Skeletal muscle tissue (tissue), 4 donors: Measurements from ENCODE around the gene SLCO3A1. TPM values are rescaled to one million over a fixed set of nuclear protein-coding genes. Genes with fewer than 3 reads are reported as not detected.

Source experiments
- H3K27ac ChIP-seq: one replicate; pipeline ENCODE4 v1.7.0; 2013; ENCODE audit warnings: mild to moderate bottlenecking, low read depth, low read length, inconsistent platforms
- H3K27me3 ChIP-seq, 3 donors: one replicate each; pipeline ENCODE4 v1.7.0; 2013; ENCODE audit warnings: low read length in 3 of 3; ENCODE audit not compliant: control insufficient read depth in 3 of 3, insufficient read depth in 3 of 3
- H3K36me3 ChIP-seq, 3 donors: one replicate each; pipeline ENCODE4 v1.7.0; 2013; ENCODE audit warnings: low read length in 3 of 3; ENCODE audit not compliant: control insufficient read depth in 3 of 3, insufficient read depth in 3 of 3
- H3K4me1 ChIP-seq, 3 donors: one replicate each; pipeline ENCODE4 v1.7.0; 2013; ENCODE audit warnings: low read length in 3 of 3, mild to moderate bottlenecking in 3 of 3; ENCODE audit not compliant: control insufficient read depth in 3 of 3, insufficient read depth in 3 of 3
- H3K4me3 ChIP-seq, 3 donors: one replicate each; pipeline ENCODE4 v1.7.0; 2013; ENCODE audit warnings: low read length in 3 of 3
- H3K9ac ChIP-seq, 3 donors: one replicate each; pipeline ENCODE4 v1.7.0; 2013; ENCODE audit warnings: low read length in 3 of 3, mild to moderate bottlenecking in 3 of 3, moderate library complexity in 2 of 3, low read depth in 1 of 3
- H3K9me3 ChIP-seq, 3 donors: one replicate each; pipeline ENCODE4 v1.7.0; 2013; ENCODE audit warnings: low read length in 3 of 3; ENCODE audit not compliant: control insufficient read depth in 3 of 3
- total RNA-seq: library from RNA; depleted of rRNA; stranded (reverse); fragments of >200 nt; gene quantifications from one replicate; pipeline ENCODE4 v1.2.3, GENCODE V29; 2014
- donor health status: Osteomylitis.

The SLCO3A1 gene
- total RNA-seq, 1 donor from 2014 or later: 4.7 TPM

DNA sequence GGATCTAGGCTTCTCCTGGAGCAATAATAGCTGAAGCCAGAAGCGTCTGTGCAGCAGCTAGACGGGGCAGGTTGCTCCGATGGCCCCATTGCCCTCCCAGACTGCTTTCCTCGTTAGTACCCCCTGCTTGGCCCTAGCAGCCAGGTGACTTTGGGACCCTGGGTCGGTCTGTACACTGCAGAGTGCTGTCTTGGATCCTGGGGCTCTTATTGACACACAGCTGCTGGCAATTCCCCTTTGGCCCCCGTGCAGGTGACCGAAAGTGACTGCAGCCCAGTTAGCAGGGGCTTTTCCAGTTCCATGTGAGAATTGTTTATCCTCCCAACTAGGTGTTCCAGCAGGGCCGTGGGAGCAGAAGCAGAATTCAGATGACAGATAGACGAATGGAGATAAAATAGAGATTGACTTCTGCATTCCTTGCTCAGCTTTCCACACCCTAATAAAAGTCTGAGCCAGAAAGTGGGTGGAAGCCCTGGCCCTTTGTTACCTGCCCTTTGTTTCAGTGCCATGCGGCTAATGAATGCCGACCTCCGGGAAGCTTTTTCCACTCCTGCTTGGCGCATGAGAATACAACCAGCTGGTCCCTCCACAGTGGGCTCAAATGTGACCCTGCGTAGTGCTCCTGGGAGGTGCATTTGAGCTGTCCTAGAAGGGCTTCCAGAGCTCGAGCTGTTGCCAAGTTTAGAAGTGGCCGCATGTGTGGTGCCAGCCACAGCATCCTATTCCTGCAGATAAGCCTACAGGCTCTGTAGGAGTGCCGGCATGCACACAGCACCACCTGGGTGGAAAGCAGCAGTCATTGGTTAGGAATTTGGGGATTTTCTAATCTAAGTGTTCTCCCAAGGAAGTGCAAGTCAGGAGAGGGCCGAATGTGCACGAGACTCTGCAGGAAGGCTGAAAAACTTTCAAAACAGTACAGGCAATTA is 94.4 kb downstream of the SLCO3A1 start:
- Histone ChIP-seq H3K4me3 (no peak overlapping the region), H3K9ac (no peak overlapping the region), H3K36me3 (no peaks in the 10 kb centered on the region), H3K27ac (peak overlapping the region; percentile 45), H3K27me3 (no peaks in the 10 kb centered on the region), H3K9me3 (no peaks in the 10 kb centered on the region), H3K4me1 (peaks cover 42 to 47% (median 43%) of the 10 kb centered on the region in 3 donors)

DNA sequence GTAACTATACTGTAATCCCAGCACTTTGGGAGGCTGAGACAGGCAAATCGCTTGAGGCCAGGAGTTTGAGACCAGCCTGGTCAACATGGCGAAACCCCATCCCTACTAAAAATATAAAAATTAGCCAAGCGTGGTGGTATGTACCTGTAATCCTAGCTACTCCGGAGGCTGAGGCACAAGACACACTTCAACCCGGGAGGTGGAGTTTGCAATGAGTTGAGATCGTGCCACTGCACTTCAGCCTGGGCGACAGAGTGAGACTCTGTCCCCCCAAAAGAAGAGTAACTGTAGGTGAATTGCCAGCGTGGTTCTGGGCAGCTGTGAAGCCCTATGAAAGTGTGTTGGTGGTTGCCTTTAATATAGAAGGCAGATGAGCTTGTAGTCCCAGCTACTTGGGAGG is 95.9 kb downstream of the SLCO3A1 start:
- H3K9me3 ChIP-seq: no peaks in the 10 kb centered on the region
- H3K36me3 ChIP-seq: no peaks in the 10 kb centered on the region
- H3K9ac ChIP-seq: no peak overlapping the region
- H3K27ac ChIP-seq: no peak overlapping the region
- H3K4me1 ChIP-seq: peaks cover 28 to 34% (median 29%) of the 10 kb centered on the region in 3 donors
- no peaks in the 10 kb centered on the region for H3K27me3 ChIP-seq
- H3K4me3 ChIP-seq: no peak overlapping the region

DNA sequence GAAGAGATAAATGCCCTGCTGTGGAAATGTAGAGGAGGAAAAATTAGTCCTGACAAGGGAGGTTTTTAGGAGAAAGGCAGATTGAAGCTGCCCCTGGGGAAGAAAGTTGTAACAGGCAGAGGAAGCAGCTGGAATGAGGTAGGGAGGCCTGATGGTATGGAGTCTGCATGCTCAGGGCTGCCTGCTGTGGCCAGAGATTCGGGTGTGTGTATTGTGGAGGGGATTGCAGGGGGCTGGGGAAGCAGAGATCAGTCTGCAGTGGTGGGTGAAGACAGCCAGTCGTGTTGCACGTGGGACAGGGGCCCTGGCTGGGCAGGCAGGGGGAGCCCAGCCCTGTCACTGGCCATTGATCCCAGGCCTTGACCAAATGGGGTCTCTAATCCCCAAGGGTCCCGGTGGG is 96.5 kb downstream of the SLCO3A1 start:
- no peak overlapping the region for H3K27ac ChIP-seq
- H3K4me3 ChIP-seq: no peak overlapping the region
- H3K9me3 ChIP-seq: no peaks in the 10 kb centered on the region
- no peaks in the 10 kb centered on the region for H3K36me3 ChIP-seq
- H3K27me3 ChIP-seq: no peaks in the 10 kb centered on the region
- H3K9ac ChIP-seq: no peak overlapping the region
- peaks cover 29 to 31% (median 29%) of the 10 kb centered on the region in 3 donors for H3K4me1 ChIP-seq

DNA sequence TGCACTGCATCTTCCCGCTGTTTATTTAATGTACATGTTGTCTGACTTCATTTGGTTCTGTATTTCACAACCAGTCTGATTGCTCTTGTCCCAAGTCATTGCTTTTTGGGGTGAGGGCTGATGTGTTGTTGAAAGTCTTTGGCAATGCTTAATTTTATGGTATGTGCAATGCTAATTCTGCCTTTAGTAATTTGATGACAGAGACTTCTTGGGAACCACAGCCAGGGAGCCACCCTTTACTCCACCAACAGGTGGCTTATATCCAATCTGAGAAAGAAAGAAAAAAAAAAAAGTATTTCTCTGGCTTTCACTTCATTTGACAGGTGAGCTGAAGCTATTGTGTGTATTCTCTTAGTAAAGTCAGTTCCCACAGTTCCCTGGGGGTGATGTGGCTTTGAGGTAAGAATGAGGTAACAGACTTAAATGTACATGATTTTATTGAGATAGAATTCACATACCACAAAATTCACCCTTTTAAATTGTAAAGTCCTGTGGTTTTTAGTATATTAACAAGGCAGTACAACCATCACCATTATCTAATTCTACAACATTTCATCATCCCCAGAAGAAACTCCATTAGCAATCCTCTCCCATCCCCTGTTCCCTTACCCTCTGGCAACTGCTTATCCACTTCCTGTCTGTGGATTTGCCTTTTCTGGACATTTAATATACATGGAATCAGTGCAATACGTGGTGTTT is 97.3 kb downstream of the SLCO3A1 start:
- no peaks in the 10 kb centered on the region for H3K9me3 ChIP-seq
- no peak overlapping the region for H3K4me3 ChIP-seq
- no peak overlapping the region for H3K9ac ChIP-seq
- H3K27ac ChIP-seq: no peak overlapping the region
- no peaks in the 10 kb centered on the region for H3K36me3 ChIP-seq
- H3K4me1 ChIP-seq: peaks cover 29 to 34% (median 31%) of the 10 kb centered on the region in 3 donors
- no peaks in the 10 kb centered on the region for H3K27me3 ChIP-seq

DNA sequence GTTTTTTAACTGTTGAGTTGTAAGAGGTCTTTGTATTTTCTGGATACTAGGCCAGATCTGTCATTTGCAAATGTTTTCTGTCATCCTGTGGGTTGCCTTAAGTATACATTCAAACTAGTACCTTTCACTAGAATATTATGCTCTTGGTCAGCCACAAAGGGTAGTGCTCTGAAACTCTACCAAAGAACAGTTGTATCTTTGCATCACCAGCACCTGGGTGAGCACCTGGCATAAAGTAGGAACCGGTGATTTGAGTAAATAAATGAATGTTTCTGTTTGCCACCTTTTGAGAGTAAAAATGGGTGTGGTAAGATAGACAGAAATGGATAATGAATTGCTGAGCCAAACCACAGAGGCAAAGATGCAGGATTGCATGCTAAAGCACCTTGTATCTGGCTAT is 98.7 kb downstream of the SLCO3A1 start:
- no peaks in the 10 kb centered on the region for H3K9me3 ChIP-seq
- H3K36me3 ChIP-seq: no peaks in the 10 kb centered on the region
- no peak overlapping the region for H3K4me3 ChIP-seq
- H3K27me3 ChIP-seq: no peaks in the 10 kb centered on the region
- no peak overlapping the region for H3K27ac ChIP-seq
- no peak overlapping the region for H3K9ac ChIP-seq
- peaks cover 20 to 27% (median 22%) of the 10 kb centered on the region in 3 donors for H3K4me1 ChIP-seq

DNA sequence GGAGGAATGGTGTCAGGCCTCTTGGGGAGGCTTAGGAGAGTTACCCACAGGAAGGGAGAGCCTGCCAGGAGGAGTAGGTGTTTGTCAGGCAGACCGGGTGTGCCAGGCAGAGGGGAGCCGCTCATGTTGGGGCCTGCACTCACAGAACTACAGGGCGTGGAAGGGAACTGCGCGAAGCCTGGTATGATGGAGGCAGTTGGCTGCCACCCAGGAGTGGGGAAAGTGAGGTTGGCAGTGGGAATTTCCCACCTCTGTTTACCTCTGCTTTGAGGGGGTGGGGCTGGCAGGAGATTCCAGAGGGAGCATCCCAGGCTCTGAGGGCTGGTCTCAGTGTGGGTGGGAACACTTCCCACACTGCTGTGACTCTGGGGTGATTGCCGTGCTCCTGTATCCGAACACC is 99.9 kb downstream of the SLCO3A1 start:
- Histone ChIP-seq H3K9ac (no peak overlapping the region), H3K4me1 (peaks cover 8 to 15% (median 10%) of the 10 kb centered on the region in 3 donors), H3K27ac (no peak overlapping the region), H3K36me3 (no peaks in the 10 kb centered on the region), H3K9me3 (no peaks in the 10 kb centered on the region), H3K4me3 (no peak overlapping the region), H3K27me3 (no peaks in the 10 kb centered on the region)

DNA sequence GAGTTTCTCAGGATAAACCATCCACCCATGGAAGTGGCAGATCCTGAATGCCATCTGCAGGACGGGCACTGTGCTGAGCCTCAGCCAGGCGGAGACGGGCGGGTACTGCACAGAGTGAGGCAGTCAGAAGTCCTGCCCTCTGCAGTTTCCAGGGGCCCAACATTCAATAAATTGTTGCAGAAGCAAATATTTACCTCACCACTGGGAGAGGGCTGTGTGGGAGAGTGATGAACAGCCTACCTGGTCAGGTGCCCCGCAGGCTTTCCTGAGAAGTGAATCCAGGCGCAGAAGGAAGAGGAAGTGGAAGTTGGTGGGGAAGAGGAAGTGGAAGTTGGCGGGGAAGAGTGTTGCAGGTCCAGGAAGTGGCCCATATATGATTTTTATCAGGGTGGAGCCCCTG is 100.8 kb downstream of the SLCO3A1 start:
- Histone ChIP-seq H3K27ac (no peak overlapping the region), H3K36me3 (no peaks in the 10 kb centered on the region)

DNA sequence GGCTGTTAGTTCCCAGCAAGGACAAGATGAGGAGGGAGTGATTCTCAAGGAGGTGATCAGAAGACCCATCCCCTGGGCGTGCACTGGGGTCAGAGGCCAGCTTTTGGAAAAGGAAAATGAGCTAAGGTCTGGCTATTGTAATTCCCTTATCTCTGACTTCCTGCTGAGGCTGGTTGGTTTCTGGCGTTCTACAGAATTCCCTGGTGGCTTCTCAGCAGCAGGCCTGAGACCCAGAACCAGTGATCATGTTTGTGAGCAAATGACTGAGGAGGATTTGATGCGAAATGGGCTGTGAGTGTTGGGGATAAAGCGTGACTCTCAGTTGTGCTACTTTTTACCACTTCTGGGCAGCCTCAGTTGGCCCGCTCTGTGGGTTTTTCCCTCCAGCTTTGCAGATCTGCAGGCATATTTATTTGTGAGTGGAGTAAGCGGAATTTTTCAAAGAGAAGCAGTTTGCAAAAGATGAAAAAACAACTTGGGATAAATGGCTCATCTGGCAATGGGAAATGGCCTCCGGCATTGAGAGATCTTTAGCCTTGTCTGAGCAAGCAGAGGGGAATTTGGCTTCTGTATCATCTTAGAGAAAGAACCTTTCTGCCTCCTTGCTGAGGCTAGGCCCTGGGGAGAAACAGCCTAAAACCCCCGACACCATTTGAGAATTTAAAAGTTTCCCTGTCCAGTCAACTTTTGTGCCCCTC is 102.7 kb downstream of the SLCO3A1 start:
- peaks cover 4 to 15% (median 8%) of the 10 kb centered on the region in 3 donors for H3K4me1 ChIP-seq

More for the DNA sequence above, 100.8 kb downstream of the SLCO3A1 start:
- no peak overlapping the region for H3K9ac ChIP-seq
- peaks cover 4 to 15% (median 6%) of the 10 kb centered on the region in 3 donors for H3K4me1 ChIP-seq
- no peaks in the 10 kb centered on the region for H3K27me3 ChIP-seq
- H3K9me3 ChIP-seq: no peaks in the 10 kb centered on the region
- no peak overlapping the region for H3K4me3 ChIP-seq

DNA sequence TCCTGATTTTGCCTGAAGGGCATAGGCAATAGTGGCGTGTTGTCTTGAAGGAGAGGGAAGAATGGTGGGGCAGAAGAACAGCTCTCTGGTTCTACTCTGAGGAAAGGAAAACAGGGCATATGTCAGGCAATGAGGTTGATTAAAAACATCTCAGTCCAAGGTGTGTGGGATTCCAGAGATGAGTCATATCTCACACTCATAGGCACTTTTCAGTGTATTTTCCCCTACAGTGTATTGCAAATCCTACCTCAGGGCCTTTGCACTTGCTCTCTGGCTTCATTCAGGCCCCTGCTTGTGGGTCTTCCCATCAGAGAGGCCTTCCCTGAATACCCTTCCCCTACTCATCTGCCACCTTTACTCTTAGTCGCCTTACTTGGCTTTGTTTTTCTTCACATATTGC is 107.8 kb downstream of the SLCO3A1 start:
- H3K9me3 ChIP-seq: no peaks in the 10 kb centered on the region

More for the DNA sequence above, 102.7 kb downstream of the SLCO3A1 start:
- Histone ChIP-seq H3K27ac (peak overlapping the region; percentile 46), H3K9ac (no peak overlapping the region), H3K27me3 (no peaks in the 10 kb centered on the region), H3K4me3 (no peak overlapping the region), H3K9me3 (no peaks in the 10 kb centered on the region), H3K36me3 (no peaks in the 10 kb centered on the region)

More for the DNA sequence above, 107.8 kb downstream of the SLCO3A1 start:
- Histone ChIP-seq H3K27me3 (no peaks in the 10 kb centered on the region), H3K4me3 (no peak overlapping the region), H3K36me3 (no peaks in the 10 kb centered on the region), H3K9ac (no peak overlapping the region), H3K4me1 (peaks cover 11 to 19% (median 19%) of the 10 kb centered on the region in 3 donors), H3K27ac (no peak overlapping the region)
